Spleen (tissue), 7 donors: ENCODE data around the gene MAP3K7CL.

Source experiments
- CTCF ChIP-seq, 11 experiments: fragments of 200-600 bp in 7 of 11; fragments of 450-650 bp in 4 of 11; sonication (generic) in 4 of 11; IDR thresholded peaks in 8 of 11; conservative IDR thresholded peaks in 3 of 11; 1 replicate in 7 of 11; 2 replicates in 4 of 11; pipeline versions ENCODE4 v1.4.0 to v1.8.0; 2016 to 2021; ENCODE audit warnings: antibody characterized with exemption in 11 of 11, inconsistent platforms in 4 of 11, mild to moderate bottlenecking in 1 of 11
- POLR2A ChIP-seq, 3 donors: fragments of 450-650 bp; IDR thresholded peaks; one replicate each; pipeline ENCODE4 v1.5.1; 2017; ENCODE audit warnings: antibody characterized with exemption in 3 of 3, mild to moderate bottlenecking in 1 of 3
- POLR2AphosphoS5 ChIP-seq, 3 donors: sonication (generic); formaldehyde crosslinking; IDR thresholded peaks; one replicate each; pipeline ENCODE4 v1.5.1; 2017; ENCODE audit warnings: antibody characterized with exemption in 3 of 3
- donor health status: DM: no; HTN: no; CAD: no; lungs with moderate emphysema.
- donor health status: DM: no; HTN: no; CAD: no.
- donor health status: DM: no; HTN: no; CAD: no.

GRCh38 chr21:29154270-29154669, 23.8 kb downstream of the MAP3K7CL start:
- TF ChIP-seq POLR2AphosphoS5 (IDR thresholded peaks at IDR 0.05): no peak
- no peak for TF ChIP-seq CTCF (IDR thresholded peaks at IDR 0.05 in 8 of 11, conservative IDR thresholded peaks at IDR 0.05 in 3 of 11)
- no peak for TF ChIP-seq POLR2A (IDR thresholded peaks at IDR 0.05)
